Activated CD8-positive, alpha-beta memory T cell treated with anti-CD3 and anti-CD28 coated beads for 1 hour (primary cell): ENCODE measurements around the gene MAP1LC3B2.
A peak's percentile ranks its signal among the peaks of the same experiment; 100 is the strongest.

ENCODE experiments used
- DNase-seq, 2 donors: peaks; one replicate each; pipeline ENCODE4 v3.0.0-alpha.2; 2020; ENCODE audit warnings: low read depth in 1 of 2; ENCODE audit errors: extremely low read depth in 1 of 2

The MAP1LC3B2 gene

DNA sequence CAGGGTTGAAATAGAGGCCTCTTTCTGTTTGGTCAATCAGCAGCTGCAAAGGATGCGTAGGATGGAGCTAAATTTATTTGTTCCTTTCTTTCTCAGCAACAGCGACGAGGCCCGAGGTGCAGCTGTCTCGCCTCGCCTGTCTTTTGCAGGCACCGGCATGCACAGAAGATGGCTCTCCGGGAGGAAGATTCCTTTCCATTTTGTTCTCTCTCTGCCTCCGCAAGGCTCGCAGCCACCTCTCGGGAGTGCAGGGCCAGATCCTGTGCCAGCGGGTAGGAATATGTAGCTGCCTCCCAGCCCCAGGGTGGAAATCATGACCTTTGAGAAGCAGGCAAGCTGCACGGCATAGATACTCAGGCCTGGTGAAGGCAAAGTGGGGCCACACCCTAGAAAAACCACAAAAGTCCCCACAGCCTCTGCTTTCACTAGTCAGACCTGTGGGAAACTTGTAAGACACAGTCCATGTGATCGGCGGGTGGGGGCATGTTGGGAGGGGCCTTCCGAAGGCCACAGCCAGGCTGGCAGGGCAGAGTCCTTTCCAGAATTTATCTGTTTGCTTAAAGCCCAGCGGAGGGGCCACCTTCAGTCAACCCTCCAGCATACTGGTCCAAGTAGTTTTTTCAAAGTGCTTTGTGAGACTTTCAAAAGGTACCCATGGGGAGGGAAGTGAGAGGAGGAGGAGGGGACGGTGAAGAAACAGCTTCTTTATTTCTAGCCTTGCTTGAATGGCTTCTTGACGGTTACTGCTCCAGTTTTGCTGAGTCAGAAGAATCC, at the start of gene MAP1LC3B2:
MAP1LC3B2 (plus strand) TSS at position 220 of the 774 bp plus-strand sequence. CDS start 16,562 bp downstream, outside the sequence.
- peak; percentile 37 to 44 for DNase-seq

DNA sequence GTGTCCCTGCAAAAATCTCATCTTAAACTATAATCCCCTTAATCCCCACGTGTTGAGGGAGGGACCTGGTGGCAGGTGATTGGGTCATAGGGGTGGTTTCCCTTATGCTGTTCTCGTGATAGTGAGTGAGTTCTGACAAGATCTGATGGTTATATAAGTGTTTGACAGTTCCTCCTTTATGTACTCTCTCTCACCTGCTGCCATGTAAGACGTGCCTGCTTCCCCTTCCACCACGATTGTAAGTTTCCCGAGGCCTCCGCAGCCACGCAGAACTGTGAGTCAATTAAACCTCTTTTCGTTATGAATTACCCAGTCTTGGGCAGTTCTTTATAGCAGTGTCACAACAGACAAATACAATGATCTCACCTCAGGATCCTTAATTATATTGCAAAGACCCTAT, 45.2 kb upstream of the MAP1LC3B2 start:
- no peak for DNase-seq

DNA sequence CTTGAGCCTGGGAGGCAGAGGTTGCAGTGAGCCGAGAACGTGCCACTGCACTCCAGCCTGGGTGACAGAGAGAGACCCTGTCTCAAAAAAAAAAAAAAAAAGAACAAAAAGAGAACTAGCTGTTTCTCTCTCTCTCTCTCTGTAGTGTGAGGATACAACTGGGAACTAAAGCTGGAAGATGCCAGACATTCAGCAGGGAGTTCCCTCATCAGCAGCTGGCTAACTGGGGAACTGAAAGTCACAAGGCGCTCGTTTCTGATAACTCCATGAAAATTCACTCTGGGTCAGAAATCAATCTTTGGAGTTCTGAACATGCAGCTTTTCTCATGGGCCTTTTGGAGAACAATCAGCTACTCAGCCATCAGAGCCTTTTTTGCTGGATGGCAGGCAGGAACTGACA, 43.5 kb upstream of the MAP1LC3B2 start:
- DNase-seq = no peak

DNA sequence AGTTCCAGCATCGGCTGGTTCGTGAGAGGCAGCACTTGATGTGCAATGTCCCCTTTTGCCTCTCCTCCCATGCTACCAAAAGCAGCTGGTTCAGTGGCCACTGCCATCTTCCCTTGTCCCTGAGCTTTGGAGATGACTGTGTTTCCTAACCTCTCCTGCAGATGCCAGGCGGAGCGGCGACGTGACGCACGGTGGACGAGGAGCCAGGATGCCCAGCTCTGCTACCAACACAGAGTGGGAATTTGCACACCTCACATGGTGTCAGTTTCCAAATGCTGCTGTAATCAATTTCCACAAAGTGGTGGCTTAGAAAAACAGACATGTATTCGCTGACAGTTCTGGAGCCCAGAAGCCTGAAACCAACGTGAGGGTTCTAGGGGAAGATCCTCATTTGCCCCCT, 42.5 kb upstream of the MAP1LC3B2 start:
- DNase-seq = no peak

DNA sequence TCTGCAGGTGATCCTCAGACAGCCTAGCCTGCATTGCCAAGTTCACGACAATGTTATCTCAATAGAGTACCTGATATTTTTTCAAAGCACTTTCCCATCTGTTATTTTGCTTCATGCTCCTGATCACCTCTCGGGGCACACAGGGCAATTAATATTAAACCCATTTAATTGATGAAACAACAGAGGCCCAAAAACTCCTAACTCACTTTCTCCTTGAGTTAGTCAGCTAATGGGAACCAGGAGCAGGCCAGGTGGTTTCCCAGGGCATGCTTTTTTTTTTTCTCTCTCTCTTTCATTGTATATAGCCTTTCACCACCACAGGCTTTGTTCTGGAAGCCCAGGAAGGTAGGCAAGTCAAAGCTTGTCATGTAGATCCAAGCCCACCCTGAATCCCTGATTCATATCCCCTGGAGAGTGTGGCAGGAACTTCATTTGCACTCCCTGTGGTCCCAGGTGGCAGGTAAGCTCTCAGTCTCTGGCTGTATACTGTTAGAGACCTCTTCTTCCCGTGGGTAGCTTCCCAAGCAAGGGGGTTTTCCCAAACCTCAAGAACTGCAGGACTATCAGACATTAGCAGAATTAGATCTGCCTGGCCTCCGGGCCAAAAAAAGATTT, 41.6 kb upstream of the MAP1LC3B2 start:
- no peak for DNase-seq

DNA sequence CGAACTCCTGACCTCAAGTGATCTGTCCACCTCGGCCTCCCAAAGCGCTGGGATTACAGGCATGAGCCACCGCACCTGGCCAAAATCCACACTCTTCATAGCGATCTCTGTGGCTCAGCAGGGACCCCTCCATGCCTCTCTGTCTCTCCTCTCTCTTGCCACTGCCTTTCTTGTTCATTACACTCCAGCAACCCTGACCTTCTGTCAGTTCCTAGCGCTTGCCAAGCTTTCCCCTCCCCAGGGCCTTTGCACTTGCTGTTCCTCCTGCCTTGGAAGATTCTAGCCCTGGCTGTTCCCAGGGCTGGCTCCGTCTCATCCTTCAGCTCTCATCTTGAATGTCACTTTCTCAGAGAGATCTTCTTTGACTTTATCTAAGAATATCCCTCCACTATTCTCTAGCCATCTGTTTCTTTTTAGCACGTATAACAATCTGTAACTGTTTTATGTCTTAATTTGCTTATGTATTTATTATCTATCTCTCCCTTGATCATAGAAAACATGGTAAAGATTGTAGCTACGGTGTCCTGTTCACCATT, 38.9 kb upstream of the MAP1LC3B2 start:
- no peak for DNase-seq

DNA sequence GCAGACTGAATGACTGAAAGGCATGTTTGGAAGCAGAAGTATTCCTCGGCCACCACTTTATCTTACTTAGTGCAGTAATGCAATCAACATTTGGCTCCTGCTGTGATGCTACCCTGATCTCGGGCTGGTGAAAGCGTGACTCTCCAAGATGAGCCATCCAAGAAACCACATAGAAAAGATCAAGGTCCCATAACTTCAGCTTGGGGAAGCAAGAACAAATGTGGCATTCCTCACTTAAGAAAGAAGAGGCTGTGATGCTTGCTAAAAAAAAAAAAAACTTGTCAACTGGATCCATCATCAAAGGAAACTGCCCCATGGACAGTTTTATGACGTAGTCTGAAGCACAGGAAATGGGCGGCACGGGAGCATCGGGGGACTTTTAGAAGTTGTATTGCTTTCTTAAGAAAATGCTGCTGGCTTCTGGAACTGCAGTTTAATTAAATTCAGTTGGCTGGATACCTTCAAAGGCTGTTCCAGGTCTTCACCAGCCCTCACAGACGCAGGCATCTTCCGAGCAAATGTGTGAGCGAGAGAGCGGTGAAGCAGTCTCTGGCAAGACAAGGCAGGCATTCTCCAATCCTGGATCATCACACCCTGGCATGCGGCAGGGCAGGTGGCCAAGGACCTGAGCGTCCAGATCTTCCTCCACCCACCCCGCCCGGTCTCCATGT, 38.2 kb upstream of the MAP1LC3B2 start:
- DNase-seq = no peak

DNA sequence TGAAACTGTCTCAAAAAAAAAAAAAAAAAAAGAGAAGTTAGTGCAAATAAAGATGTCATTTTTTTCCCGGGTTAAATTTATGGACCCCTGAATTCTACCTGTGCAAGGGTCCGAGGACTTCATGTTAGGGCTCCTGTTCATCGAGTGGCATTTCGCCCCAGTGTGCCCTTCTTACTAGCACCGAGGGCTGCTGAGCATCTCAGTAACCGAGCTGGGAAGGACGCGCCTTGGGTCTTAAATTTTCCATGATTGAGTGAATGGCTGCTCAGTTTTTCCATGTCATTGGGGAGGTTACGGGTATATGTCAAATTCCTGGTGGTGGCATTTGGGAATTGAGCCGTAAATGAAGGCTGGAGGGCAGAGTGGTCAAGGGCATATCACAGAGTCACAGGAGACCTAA, 34.9 kb upstream of the MAP1LC3B2 start:
- no peak for DNase-seq

DNA sequence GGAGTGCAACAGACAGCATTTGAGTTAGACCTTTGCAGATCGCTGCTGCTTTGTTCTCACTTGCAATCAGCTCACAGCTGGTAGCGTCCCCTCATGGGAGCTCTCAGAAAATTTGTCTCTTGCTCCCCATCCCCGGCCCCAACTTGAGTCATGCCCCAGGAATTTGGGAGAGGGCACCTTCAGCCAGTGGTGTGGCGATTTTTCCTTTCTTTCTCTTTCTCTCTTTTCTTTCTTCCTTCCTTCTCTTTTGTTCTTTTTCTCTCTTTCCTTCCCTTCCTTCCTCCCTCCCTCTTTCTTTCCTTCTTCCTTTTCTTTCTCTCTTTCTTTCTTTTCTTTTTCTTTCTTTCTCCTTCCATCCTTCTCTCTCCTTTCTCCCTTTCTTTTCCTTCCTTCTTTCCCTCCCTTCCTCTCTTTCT, 34.2 kb upstream of the MAP1LC3B2 start:
- DNase-seq = no peak

DNA sequence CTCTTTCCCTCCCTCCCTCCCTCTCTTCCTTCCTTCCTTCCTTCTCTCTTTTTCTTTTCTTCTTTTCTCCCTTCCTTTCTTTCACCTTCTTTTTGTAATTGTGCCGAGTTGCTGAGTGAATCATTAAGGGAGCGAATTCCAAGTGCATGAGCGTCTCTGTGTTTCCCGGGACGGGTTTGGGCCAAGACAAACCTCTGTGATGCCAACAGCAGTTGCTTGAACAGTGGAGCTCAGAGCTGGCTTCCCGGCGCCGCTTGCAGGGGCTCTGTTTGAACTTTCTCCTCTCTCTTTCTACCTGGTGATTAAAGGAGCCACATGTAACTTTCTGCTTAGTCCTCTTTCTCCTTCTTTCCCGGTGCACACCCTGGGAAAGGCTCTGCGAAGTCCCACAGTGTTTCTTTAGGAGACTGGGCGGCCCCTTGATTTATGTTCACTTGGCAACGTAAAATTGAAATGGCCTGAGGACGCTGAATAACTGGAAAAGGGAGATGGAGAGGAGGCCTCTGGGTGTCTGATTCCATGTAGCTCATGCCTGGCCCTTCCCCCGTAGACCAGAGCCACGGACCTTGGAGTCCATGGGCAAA, 33.7 kb upstream of the MAP1LC3B2 start:
- DNase-seq = no peak

DNA sequence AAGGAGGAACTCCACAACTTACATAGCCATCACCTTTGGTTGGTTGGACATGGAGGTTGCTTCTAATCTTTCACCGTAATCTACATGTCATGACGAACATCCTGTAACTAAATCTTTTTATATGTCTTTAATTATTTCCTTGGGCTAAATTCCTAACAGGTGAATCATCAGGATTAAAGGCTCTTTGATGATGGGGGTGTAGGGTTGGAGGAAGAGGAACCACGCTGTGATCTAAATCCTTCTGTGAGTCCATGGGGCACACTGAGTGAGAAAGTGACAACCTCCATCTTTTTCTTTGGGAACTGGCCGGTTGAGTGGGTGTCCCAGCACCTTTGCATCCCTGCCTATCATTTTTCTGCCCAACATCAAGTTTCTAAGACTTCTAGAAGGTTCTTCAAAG, 31.1 kb upstream of the MAP1LC3B2 start:
- no peak for DNase-seq

DNA sequence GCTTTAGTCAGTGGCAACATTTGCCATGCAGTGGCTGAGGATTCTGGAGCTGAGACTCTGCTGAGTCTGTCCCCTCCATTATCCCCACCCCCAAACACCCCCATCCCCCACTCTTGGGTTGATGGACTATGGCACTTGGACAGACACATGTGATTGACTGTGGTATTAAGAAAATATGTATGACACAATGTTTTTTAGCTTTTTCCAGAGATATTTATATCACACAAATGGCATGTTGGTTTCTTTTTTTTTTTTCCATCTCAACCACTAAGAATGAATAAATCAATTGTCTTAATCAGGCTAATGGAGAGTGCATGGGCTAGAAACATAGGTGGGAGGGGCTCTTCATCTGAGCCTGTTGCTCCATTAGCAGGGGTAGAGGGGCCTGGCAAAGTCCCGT, 30.7 kb upstream of the MAP1LC3B2 start:
- DNase-seq = no peak

DNA sequence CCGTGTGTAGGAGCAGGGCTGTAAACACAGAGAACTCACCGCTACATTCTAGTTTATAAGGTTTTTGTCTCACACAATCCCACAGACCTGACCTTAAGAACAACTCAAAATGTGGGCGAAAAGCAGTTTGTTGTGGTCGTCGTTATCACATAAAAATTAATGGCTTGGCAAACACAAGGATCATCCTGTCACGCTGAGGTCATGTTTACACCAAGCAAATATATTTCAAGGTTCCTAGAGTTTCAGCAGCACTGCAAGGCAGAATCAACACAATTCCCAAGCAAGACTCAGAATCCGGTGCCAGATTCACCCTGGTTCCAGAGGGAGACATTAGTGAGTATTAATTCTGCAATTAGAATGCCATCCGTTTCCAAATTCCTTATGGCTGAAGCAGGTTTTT, 30.1 kb upstream of the MAP1LC3B2 start:
- no peak for DNase-seq

DNA sequence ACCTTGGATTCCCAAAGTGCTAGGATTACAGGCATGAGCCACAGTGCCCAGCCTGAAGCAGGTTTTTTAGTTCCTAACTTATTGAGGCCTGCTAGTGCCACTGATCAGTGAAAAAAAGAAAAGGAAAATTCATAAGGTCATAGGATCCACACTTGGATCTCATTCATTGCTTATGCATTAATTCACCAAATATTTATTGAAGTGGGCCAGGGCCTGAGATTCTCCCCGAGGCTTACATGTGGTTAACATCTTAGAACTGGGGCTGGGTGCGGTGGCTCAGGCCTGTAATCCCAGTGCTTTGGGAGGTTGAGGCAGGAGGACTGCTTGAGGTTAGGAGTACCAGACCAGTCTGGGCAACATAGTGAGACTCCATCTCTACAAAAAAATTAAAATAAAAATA, 29.5 kb upstream of the MAP1LC3B2 start:
- DNase-seq = no peak

DNA sequence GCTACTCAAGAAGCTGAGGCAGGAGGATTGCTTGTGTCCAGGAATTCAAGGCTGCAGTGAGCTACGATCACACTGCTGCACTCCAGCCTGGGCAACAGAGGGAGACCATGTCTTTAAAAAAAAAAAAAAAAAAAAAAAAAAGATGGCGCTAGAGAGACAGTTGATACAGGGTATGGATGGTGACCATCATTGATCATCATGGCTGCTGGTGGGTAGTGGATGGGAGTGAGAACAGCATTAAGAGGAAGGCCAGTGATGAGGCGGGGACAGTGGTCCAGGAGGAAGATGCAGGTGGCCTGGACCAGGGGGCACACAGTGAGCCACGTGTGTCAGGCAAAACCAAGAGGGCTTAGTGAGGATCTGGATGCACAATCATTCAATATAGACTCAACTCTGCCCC, 26.8 kb upstream of the MAP1LC3B2 start:
- DNase-seq = no peak

DNA sequence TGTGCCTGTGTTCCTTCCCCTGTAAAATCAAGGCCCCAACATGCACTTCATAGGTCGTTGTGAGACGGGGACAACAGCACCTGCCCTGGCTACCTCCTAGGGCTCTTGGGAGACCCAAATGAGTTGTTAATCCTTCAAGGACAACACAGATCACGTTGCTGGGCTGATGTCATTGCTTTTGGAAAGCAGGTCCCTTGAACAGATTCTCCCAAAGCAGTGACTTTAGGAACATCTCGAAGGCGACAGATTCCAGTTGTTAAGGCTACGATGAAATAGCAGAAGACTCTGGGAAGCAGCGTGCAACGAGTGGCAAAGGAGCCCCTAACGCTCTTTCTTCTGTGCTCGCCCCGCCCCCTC, 26.2 kb upstream of the MAP1LC3B2 start:
- DNase-seq = no peak

DNA sequence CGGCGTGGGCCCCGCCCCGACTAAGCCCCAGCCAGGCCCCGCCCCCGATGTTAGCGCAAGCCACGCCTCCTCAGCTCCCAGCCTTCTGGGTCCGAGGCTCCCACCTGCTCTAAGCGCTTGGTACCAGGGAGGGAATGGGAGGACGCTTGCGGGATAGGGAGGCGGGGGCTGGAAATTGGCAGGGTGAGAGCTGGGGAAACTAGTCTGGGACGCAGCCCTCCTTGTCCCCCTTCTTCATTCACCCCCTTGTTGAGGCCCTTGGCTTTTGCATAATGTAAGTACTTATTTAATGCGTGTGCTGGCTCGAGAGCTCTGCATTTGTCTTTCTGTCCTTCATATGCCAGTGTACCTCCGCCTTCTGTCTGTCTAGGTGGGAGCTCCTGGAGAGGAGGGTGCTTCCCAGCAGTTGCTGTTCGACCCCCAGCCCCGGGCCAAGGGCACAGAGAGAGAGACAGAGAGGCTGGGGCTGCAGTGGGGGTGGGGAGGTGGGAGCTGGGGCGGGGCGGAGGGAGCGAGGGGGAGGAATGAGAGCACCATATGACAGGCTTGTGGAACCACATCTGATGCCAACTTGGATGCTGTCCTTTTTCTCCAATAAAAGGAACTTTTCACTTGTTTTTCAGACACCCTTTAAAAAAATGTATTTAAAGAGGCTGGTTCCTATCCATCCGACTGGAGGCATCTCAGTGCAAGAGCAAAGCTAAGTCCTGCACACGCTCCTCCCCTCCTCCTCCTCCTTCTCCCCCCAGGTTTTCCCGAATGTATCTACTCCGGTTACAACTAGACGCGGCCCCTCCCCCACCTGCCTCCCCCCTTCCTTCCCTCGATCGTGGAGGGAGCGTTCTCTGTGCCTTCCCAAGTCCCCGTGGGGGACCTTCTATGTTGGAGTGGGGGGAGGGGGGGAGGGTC, 25.6 kb upstream of the MAP1LC3B2 start:
- DNase-seq = peak; percentile 39 to 72

DNA sequence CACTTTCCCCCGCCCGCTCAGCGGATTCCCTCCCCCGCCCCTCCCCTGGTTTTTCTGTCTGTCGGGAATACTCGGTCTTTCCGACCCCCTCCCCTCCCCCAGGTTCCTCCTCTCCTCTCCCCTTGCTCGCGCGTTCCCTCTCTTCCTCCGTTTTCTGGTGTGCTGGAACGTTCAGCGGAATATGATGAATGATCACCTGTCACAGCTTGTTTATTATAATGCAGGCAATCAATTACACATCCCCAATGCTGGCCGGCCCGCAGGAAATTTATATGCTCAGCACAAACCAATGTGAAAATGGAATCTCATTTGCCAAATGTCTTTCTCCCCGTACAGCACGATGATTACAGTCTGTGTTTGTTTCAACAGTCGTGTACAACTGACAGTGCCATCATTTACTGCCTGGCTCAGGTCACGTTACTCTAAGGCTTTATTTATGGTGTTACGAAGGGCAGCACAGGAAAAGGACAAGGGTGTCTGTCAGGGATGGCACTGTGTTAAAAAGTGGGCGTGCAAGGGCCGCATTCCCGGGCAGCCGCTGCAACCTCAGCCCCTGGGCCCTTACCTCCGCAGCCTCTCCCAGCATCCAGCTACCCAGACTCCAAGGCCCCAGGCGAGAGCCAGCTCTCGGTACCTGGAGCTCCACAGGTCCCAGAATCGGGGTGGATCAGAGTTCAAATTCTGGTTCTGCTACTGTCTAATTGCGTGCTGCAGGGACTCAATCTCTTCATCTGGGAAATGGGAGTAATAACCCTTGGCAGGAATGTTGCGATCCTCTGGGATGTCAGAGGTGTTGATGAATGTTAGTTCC, 24.7 kb upstream of the MAP1LC3B2 start:
- no peak for DNase-seq

DNA sequence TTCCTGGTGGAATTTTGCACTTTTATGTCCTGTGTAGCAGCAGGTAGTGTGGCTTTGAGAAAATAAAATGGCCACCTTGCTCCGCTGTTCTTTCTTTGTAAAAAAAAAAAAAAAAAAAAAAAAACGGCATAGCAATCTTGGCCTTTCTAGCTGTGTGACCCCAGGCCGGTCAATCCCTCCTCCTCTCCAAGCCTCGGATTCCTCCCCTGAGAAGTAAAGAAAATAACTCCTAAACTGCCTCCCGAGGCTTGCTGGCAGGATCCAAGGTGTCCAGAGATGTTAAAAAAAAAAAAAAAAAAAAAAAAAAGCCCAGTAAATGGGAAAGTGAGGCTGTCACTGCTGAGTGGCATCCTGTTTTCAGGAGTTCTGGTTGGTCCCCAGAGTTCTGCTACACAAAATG, 23.9 kb upstream of the MAP1LC3B2 start:
- DNase-seq = no peak
